Fibroblast of villous mesenchyme (primary cell): ENCODE measurements around the gene IPO7. TPM values are rescaled to one million over a fixed set of nuclear protein-coding genes. Genes with fewer than 3 reads are reported as not detected.

Source experiments
- DNase-seq: peaks from one replicate; pipeline ENCODE4 v3.0.0-alpha.2; 2010; ENCODE audit warnings: low read depth
- H3K4me3 ChIP-seq: 2 replicates; pipeline ENCODE4 v1.5.1; 2011; ENCODE audit warnings: low read depth, mild to moderate bottlenecking, low read length
- CTCF ChIP-seq: IDR thresholded peaks from 2 replicates; pipeline ENCODE4 v1.5.1; 2012; ENCODE audit warnings: low read depth, mild to moderate bottlenecking, low read length; ENCODE audit not compliant: insufficient read depth
- total RNA-seq: library from RNA; depleted of rRNA; stranded (reverse); fragments of >200 nt; gene quantifications from 2 replicates; pipeline ENCODE4 v1.2.3, GENCODE V29; 2012

The IPO7 gene
- total RNA-seq, 1 donor: 184 TPM

GRCh38 chr11:9362393-9362863, 22.0 kb upstream of the IPO7 start:
- no peak for TF ChIP-seq CTCF
- DNase-seq: no peak
- H3K4me3 ChIP-seq: no peak overlapping the region

- TF ChIP-seq CTCF: no peak
- peak; percentile 98 for DNase-seq
- H3K4me3 ChIP-seq: peak overlapping the region; percentile 52
Measured at GRCh38 chr11:9363954-9364912, 20.2 kb upstream of the IPO7 start.

GRCh38 chr11:9367551-9367950, 16.9 kb upstream of the IPO7 start:
- DNase-seq: no peak
- no peak overlapping the region for H3K4me3 ChIP-seq
- no peak for TF ChIP-seq CTCF

GRCh38 chr11:9377036-9377435, 7.4 kb upstream of the IPO7 start:
- no peak overlapping the region for H3K4me3 ChIP-seq
- DNase-seq: no peak
- no peak for TF ChIP-seq CTCF

- no peak for DNase-seq
- H3K4me3 ChIP-seq: no peak overlapping the region
- TF ChIP-seq CTCF: no peak
Measured at GRCh38 chr11:9379041-9379440, 5.4 kb upstream of the IPO7 start.

GRCh38 chr11:9380773-9381172, 3.7 kb upstream of the IPO7 start:
- no peak overlapping the region for H3K4me3 ChIP-seq
- TF ChIP-seq CTCF: no peak
- DNase-seq: no peak
